Measurements from ENCODE around the gene RSPO1. TPM values are rescaled to one million over a fixed set of nuclear protein-coding genes. Genes with fewer than 3 reads are reported as not detected.
"Not testable (repeated sequence)": the region's sequence is repeated elsewhere in the genome, so short reads cannot be mapped to it uniquely, and the experiment has no call there.

RSPO1 gene, protein sequence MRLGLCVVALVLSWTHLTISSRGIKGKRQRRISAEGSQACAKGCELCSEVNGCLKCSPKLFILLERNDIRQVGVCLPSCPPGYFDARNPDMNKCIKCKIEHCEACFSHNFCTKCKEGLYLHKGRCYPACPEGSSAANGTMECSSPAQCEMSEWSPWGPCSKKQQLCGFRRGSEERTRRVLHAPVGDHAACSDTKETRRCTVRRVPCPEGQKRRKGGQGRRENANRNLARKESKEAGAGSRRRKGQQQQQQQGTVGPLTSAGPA
- 0.04 TPM for polyA plus RNA-seq (2013, experiment 1 of 2)
- polyA plus RNA-seq (2013, experiment 2 of 2), result 0.04 TPM

DNA sequence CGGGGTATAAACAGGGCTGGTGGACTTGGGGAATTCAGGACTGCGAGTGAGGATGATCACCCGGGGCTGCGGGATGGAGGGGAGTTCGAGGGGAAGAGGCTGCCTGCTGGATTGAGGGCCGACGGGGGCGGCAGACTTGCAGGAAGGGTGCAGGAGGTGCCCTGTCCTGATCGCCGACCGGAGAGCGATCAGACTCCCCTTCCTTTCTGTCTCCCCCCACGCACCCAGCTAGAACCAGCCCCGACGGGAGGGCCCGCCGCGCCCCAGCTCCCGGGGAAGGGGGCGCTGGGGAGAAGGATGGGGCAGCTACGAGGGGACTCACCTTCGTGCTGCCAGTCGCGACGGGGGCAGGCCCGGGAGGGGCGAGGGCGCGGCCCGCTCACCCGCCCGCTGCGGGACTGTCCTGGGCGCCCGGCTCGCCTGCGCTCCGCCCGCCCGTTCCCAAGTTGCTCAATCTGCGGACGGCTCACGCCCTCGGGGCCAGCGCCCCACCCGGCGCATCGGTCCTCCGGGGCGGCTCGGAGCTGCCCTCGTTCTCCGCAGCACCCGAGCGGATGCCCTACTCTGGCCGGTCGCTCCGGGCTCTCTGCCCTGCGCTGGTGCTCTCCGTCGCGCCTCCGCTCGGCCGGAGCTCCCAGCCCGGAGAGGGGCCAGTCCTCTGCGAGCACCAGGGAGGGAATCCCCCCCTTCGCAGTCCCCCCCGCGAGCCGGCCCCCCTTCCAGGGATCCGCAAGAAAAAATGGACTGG, at the start of gene RSPO1:
TSS of gene RSPO1 (minus strand) at position 649 of the 748 bp plus-strand sequence. CDS start 5,231 bp downstream, outside the sequence.
- H3K4me1 ChIP-seq (ENCODE audit: control insufficient read depth, low read depth, low read length), result no peaks in the 10 kb centered on the region
- H2AK5ac ChIP-seq (ENCODE audit: low read length), result no peak within 1 kb of the TSS
- no peak within 1 kb of the TSS for H3K27ac ChIP-seq (ENCODE audit: low read depth, low read length)
- H3K18ac ChIP-seq (ENCODE audit: low read length), result no peak within 1 kb of the TSS
- H3K4me2 ChIP-seq (ENCODE audit: low read length), result peak within 1 kb of the TSS; percentile 22
- no peak within 1 kb of the TSS for H4K5ac ChIP-seq (ENCODE audit: low read length)
- H3K79me1 ChIP-seq (ENCODE audit: low read length), result no peaks in the 10 kb centered on the region
- H3K56ac ChIP-seq (ENCODE audit: low read length), result peak within 1 kb of the TSS; percentile 15
- no peak within 1 kb of the TSS for H3K23ac ChIP-seq (ENCODE audit: low read length)
- no peak within 1 kb of the TSS for H4K8ac ChIP-seq (ENCODE audit: low read depth, low read length)
- no peaks in the 10 kb centered on the region for H3K79me2 ChIP-seq (ENCODE audit: control insufficient read depth, insufficient read depth, low read length)
- no peak within 1 kb of the TSS for H2BK120ac ChIP-seq (ENCODE audit: low read depth, low read length)
- no peaks in the 10 kb centered on the region for H3K36me3 ChIP-seq (ENCODE audit: control insufficient read depth, insufficient read depth, low read length)
- no peak within 1 kb of the TSS for H3K4me3 ChIP-seq (ENCODE audit: low read length)
- H3K4ac ChIP-seq (ENCODE audit: low read depth, low read length), result no peak within 1 kb of the TSS
- WGBS (ENCODE audit: extremely low coverage, insufficient coverage, low lambda C conversion rate), result no CpG with 5 or more reads among the region's 72 CpGs
- H3K27me3 ChIP-seq (ENCODE audit: insufficient read depth, low read length, poor library complexity), result peaks cover 57% of the 10 kb centered on the region
- peak; percentile 32 for DNase-seq
- H2BK15ac ChIP-seq (replicated peaks; ENCODE audit: low read depth), result no peak within 1 kb of the TSS
- H3K9ac ChIP-seq (ENCODE audit: low read length), result no peak within 1 kb of the TSS
- no peak within 1 kb of the TSS for H2BK5ac ChIP-seq (ENCODE audit: low read length)

DNA sequence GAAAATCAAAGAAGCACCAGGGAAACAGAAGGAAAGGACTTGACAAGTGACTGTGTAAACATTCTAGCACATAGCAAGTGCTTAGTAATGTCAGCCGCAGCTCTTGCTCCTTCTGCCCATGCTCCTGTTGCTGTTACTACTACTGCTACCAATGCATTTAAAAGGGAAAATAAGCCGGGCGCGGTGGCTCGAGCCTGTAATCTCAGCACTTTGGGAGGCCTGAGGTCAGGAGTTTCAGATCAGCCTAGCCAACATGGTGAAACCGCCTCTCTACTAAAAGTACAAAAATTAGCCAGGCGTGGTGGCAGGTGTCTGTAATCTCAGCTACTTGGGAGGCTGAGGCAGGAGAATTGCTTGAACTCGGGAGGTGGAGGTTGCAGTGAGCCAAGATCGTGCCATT, 49.5 kb upstream of the RSPO1 start:
- H3K27ac ChIP-seq (ENCODE audit: low read depth, low read length); H3K79me2 ChIP-seq (ENCODE audit: control insufficient read depth, insufficient read depth, low read length); H3K9ac ChIP-seq (ENCODE audit: low read length); H3K56ac ChIP-seq (ENCODE audit: low read length); H2BK15ac ChIP-seq (replicated peaks; ENCODE audit: low read depth); H4K8ac ChIP-seq (ENCODE audit: low read depth, low read length); H3K79me1 ChIP-seq (ENCODE audit: low read length); DNase-seq; H2AK5ac ChIP-seq (ENCODE audit: low read length); H4K5ac ChIP-seq (ENCODE audit: low read length); H2BK5ac ChIP-seq (ENCODE audit: low read length); H2BK120ac ChIP-seq (ENCODE audit: low read depth, low read length); H3K4me2 ChIP-seq (ENCODE audit: low read length); H3K4me1 ChIP-seq (ENCODE audit: control insufficient read depth, low read depth, low read length); H3K4ac ChIP-seq (ENCODE audit: low read depth, low read length); H3K36me3 ChIP-seq (ENCODE audit: control insufficient read depth, insufficient read depth, low read length); H3K4me3 ChIP-seq (ENCODE audit: low read length); H3K23ac ChIP-seq (ENCODE audit: low read length); H3K27me3 ChIP-seq (ENCODE audit: insufficient read depth, low read length, poor library complexity); H3K18ac ChIP-seq (ENCODE audit: low read length): not testable (repeated sequence)
- WGBS (ENCODE audit: extremely low coverage, insufficient coverage, low lambda C conversion rate), result no CpG with 5 or more reads among the region's 9 CpGs

DNA sequence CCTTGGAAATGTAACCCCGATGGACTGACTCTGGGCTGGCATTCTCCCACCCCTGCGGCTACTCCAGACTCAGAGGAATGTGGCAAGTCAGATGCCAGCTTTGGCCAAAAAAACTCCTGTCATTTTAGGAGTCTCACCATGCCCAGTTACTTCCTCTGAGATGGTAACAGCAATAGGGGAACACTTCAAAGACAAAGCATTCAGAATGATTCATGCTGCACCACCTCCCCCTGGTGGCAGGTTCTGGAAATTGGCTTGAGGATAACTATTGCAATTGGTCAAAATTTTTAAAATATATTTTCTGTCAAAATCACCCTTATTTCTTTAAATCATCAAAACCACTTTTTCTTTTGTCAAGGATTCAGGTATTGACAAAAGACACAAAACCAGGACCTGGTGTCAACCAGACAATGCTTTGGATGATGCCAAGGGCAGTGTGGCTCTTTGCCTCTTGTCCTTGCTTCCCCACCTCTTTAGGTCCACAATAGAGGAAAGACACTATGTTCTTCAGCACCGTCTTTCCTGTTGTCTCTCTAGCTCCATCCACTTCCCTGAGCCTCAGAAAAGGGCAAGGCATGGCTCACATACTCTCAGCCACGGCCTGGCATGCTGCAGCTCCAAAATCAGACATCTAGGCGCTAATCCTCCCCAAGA, 47.8 kb upstream of the RSPO1 start:
- Histone ChIP-seq H2BK120ac (ENCODE audit: low read depth, low read length) (no peak overlapping the region), H3K4me2 (ENCODE audit: low read length) (no peak overlapping the region), H3K18ac (ENCODE audit: low read length) (no peak overlapping the region), H3K9ac (ENCODE audit: low read length) (no peak overlapping the region), H3K27me3 (ENCODE audit: insufficient read depth, low read length, poor library complexity) (no peaks in the 10 kb centered on the region), H4K5ac (ENCODE audit: low read length) (no peak overlapping the region), H3K79me1 (ENCODE audit: low read length) (no peaks in the 10 kb centered on the region), H2BK15ac (replicated peaks; ENCODE audit: low read depth) (no peak overlapping the region), H3K4me1 (ENCODE audit: control insufficient read depth, low read depth, low read length) (no peaks in the 10 kb centered on the region), H3K4ac (ENCODE audit: low read depth, low read length) (no peak overlapping the region), H2BK5ac (ENCODE audit: low read length) (no peak overlapping the region), H3K23ac (ENCODE audit: low read length) (no peak overlapping the region), H2AK5ac (ENCODE audit: low read length) (no peak overlapping the region), H3K36me3 (ENCODE audit: control insufficient read depth, insufficient read depth, low read length) (peaks cover 7% of the 10 kb centered on the region), H3K79me2 (ENCODE audit: control insufficient read depth, insufficient read depth, low read length) (no peaks in the 10 kb centered on the region), H3K56ac (ENCODE audit: low read length) (no peak overlapping the region), H3K4me3 (ENCODE audit: low read length) (no peak overlapping the region), H4K8ac (ENCODE audit: low read depth, low read length) (no peak overlapping the region), H3K27ac (ENCODE audit: low read depth, low read length) (no peak overlapping the region)
- DNase-seq, result peak; percentile 70
- WGBS (ENCODE audit: extremely low coverage, insufficient coverage, low lambda C conversion rate), result no CpG with 5 or more reads among the region's 5 CpGs

DNA sequence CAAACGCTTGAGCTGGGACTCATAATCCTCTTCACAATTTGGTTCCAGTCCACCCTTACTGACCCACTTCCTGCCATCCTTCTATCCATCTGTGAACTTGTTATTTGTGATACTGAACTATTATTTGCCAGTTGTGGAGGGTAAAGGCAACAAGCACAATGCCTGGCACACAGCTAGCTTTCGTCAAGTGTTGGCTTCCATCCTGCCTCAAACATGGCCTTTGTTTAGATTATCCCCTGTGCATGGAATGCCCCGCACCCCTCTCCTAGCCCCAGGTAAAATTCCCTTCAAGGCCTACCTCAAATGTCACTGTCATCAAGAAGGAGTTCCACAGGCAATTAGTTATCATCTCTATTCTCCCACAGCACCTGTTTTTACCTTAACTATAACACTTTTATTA, 46.2 kb upstream of the RSPO1 start:
- Histone ChIP-seq H2BK15ac (replicated peaks; ENCODE audit: low read depth) (no peak overlapping the region), H3K79me1 (ENCODE audit: low read length) (no peaks in the 10 kb centered on the region), H2BK5ac (ENCODE audit: low read length) (no peak overlapping the region), H2BK120ac (ENCODE audit: low read depth, low read length) (no peak overlapping the region), H3K56ac (ENCODE audit: low read length) (no peak overlapping the region), H4K8ac (ENCODE audit: low read depth, low read length) (no peak overlapping the region), H3K36me3 (ENCODE audit: control insufficient read depth, insufficient read depth, low read length) (peaks cover 5% of the 10 kb centered on the region), H3K4me1 (ENCODE audit: control insufficient read depth, low read depth, low read length) (no peaks in the 10 kb centered on the region), H3K79me2 (ENCODE audit: control insufficient read depth, insufficient read depth, low read length) (no peaks in the 10 kb centered on the region), H3K23ac (ENCODE audit: low read length) (no peak overlapping the region), H3K4me3 (ENCODE audit: low read length) (no peak overlapping the region), H2AK5ac (ENCODE audit: low read length) (no peak overlapping the region), H4K5ac (ENCODE audit: low read length) (no peak overlapping the region), H3K27me3 (ENCODE audit: insufficient read depth, low read length, poor library complexity) (no peaks in the 10 kb centered on the region), H3K4ac (ENCODE audit: low read depth, low read length) (no peak overlapping the region), H3K4me2 (ENCODE audit: low read length) (no peak overlapping the region), H3K27ac (ENCODE audit: low read depth, low read length) (no peak overlapping the region), H3K9ac (ENCODE audit: low read length) (no peak overlapping the region), H3K18ac (ENCODE audit: low read length) (no peak overlapping the region)
- DNase-seq, result no peak
- WGBS (ENCODE audit: extremely low coverage, insufficient coverage, low lambda C conversion rate), result no CpG with 5 or more reads among the region's 3 CpGs

DNA sequence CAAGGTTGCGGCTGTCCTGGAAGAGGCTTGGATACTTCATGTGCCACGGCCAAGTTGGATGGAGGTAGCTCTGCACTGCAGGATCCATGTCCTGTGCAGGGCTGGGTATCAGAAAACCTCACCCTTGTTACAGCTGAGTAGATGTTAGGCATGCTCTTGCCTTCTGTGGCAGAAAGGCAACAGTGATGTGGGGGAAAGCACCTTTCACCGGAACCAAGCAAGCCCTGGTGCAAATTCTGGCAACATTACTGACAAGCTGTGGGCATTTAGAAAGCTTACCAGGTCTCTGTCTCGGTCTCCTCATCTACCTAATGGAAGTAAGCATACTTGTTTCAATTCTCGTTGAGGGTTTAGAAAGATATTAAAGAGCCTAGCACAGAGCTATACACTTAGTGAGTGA, 43.1 kb upstream of the RSPO1 start:
- Histone ChIP-seq H2BK120ac (ENCODE audit: low read depth, low read length) (no peak overlapping the region), H3K79me2 (ENCODE audit: control insufficient read depth, insufficient read depth, low read length) (no peaks in the 10 kb centered on the region), H2BK5ac (ENCODE audit: low read length) (no peak overlapping the region), H3K23ac (ENCODE audit: low read length) (no peak overlapping the region), H3K27ac (ENCODE audit: low read depth, low read length) (no peak overlapping the region), H4K8ac (ENCODE audit: low read depth, low read length) (no peak overlapping the region), H3K4me2 (ENCODE audit: low read length) (no peak overlapping the region), H3K4me1 (ENCODE audit: control insufficient read depth, low read depth, low read length) (no peaks in the 10 kb centered on the region), H2AK5ac (ENCODE audit: low read length) (no peak overlapping the region), H3K27me3 (ENCODE audit: insufficient read depth, low read length, poor library complexity) (no peaks in the 10 kb centered on the region), H3K18ac (ENCODE audit: low read length) (no peak overlapping the region), H4K5ac (ENCODE audit: low read length) (no peak overlapping the region), H3K4me3 (ENCODE audit: low read length) (no peak overlapping the region), H3K4ac (ENCODE audit: low read depth, low read length) (no peak overlapping the region), H3K36me3 (ENCODE audit: control insufficient read depth, insufficient read depth, low read length) (no peaks in the 10 kb centered on the region), H3K9ac (ENCODE audit: low read length) (no peak overlapping the region), H3K56ac (ENCODE audit: low read length) (no peak overlapping the region), H3K79me1 (ENCODE audit: low read length) (no peaks in the 10 kb centered on the region), H2BK15ac (replicated peaks; ENCODE audit: low read depth) (no peak overlapping the region)
- WGBS (ENCODE audit: extremely low coverage, insufficient coverage, low lambda C conversion rate), result no CpG with 5 or more reads among the region's 5 CpGs
- DNase-seq, result no peak

Measured in mesendoderm (in vitro differentiated cells).